HG02798 (cell line): ENCODE measurements around the gene SIK3.
"Not testable (repeated sequence)": the region's sequence is repeated elsewhere in the genome, so short reads cannot be mapped to it uniquely, and the experiment has no call there.

Source experiments
- ATAC-seq: cut with Tn5 transposase; IDR thresholded peaks from one replicate; pipeline ENCODE4 v1.9.1; 2021; ENCODE audit warnings: mild to moderate bottlenecking; ENCODE audit not compliant: unreplicated experiment, poor library complexity

Gene SIK3

DNA sequence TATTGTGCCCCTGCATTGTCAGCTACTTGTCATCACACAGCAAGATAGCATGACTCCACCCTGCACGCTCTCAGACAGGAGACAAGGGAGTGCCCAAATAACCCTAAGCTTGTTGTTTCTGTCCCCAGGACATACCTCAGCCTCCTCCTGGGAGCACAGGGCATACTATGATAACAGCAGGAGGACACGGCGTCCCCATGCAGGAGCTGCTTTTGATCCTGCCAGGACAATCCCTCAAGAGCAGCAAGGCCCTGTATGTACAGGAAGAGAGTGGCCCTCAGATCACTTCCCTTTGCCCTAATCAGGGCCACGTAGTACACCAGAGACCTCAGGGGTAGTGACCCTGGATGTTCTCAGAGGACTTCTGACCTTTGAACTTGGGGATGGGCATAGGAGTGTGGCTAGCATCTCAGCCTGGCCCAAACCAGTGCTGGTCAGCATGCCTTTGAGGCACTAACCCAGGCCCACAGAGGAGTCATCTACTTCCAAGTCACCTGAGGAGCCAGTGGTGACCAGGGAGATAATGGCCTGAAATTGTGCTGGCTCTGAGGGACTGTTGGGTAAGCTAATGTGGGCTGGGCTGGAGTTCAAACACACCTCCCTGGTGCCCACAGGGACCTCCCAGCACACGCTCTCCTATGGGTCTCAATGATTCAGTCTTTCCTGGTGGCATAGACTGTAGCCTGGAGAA is 284.3 kb downstream of the SIK3 start:
- ATAC-seq = no peak

DNA sequence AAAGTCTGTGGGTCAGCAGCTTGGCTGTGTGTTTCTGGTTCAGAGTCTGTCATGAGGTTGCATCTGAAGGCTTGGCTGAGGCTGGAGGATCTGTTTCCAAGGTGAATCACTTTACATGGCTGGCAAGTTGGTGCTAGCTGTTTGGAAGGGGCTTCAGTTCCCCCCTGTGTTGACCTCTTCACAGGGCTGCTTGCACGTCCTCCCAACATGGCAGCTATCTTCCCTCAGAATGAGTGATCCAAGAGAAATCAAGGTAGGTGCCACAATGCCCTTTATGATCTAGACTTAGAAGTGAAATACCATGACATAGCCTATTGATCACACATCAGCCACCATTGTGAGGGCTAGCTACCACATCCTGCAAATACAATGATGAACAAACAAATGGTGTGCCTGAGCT is 285.1 kb downstream of the SIK3 start:
- no peak for ATAC-seq

DNA sequence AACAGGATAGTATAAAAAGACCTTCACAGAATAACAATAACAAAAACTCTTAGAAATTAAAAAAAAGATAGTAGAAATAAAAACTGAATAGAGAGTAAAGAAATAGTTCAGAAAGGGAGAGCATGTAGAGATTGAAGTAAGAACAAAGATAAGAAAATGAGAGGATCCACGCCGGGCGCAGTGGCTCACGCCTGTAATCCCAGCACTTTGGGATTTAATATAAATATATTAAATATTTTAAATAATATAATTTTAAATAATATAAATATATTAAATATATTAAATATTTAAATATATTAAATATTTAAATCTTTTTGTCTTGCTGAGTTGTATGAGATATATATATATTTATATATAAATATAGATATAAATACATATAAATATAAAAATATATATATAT is 286.1 kb downstream of the SIK3 start:
- no peak for ATAC-seq

DNA sequence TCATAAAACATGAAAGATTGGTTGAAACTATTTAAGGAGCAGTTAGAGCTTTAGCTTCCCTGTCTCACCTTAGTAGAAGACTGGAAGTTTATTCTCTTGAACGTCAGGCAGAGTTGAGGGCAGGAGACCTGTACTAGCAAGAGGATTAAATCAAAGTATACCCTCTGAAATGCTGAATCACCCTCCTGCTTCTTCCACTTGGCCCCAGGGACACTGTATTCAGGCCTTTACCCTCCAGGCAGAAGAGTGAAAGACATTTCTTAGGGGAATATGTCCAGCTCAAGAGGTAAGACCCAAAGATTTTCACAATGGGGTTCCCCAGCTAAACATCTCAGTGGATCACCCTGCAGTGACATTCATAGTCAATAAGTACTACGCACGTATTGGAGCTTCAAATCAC is 287.0 kb downstream of the SIK3 start:
- ATAC-seq = no peak

DNA sequence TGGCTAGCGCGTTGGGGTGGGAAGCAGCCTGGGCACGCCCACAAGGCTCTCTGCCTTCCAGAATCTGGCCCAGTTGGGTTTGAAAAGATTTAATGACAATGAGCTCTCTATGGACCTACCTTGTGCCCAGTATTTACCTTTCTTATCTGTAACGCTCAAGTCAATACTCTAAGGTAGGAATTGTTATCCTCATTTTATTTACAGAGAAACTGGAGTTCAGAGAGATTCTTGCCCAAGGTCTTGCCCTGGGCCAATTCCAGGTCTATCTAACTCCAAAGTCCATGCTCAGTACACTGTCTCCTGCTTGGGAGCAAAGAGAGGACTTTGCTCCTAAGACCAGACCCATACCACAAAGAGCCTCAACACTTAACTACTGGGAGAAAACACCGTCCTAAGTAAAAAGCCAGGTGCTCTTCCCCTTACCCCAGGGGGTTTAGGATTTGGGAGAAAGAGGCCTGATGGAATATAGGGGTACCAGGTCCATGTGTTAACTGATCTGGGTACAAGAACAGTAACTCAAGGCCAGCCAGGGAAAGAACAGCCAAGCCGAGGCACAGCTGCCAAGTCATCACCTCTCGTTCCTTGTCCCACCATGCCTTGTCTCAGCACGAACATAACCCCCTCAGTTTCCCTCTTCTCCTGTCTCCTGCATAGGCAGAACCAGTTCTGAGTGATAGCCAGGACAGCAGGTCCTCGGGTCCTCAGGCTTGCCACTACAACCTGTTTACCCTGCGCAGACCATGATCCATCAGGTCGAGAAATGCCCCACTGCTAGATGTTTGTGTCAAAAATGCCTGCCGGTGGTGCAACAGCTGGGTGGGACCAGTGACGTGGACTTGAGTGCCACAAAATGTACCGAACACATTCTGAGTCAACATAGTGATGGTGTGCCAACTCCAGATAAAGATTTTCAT is 289.7 kb downstream of the SIK3 start:
- ATAC-seq = no peak

DNA sequence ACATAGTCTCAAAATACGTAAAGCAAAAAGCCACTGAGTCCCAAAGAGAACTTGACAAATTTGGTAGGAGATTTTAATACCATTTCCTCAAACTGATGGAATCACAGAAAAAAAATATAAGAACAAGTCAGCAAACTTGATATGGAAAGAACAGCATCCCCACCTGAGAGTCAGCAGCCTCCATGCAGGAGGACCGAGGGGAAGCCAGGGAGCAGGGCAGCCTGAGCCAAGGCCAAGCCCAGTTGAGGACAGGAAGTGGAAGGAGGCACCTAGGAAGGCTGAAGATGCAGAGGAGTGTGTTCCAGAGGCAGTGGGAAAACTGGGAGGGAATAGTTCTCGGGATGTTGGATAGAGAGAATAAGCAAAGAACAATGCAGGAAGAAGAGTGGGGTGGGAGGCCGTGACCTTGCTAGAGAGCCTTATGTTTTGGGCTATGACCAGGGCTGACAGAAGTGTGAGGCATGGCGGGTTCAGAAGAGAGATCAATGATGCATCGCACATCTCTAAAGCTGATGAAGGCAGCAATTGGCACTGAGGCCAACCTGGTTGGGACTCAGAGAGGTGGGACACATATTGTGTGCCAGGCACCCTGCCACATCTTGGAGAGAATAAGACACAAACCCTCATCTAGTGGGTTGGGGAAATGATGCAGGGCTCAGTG is 290.5 kb downstream of the SIK3 start:
- ATAC-seq = no peak

DNA sequence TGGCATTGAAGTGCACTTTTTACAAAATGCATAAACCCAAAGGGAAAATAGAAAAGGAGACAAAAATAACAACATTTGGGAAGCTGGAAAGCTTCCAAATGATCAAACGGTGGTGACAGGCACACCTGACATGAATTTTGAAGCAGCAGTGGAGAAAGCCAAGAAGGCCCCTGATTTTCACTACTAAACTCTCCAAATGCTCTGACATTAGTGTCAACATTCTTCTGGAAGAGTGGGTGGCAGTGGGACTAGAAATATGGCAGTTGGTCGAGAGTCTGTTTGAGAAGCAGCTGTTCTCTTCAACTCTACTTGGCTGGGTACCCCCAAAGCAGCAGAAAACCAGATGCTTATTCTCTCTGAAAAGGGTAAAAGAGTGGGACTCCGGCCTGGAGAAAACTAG is 294.2 kb downstream of the SIK3 start:
- no peak for ATAC-seq

DNA sequence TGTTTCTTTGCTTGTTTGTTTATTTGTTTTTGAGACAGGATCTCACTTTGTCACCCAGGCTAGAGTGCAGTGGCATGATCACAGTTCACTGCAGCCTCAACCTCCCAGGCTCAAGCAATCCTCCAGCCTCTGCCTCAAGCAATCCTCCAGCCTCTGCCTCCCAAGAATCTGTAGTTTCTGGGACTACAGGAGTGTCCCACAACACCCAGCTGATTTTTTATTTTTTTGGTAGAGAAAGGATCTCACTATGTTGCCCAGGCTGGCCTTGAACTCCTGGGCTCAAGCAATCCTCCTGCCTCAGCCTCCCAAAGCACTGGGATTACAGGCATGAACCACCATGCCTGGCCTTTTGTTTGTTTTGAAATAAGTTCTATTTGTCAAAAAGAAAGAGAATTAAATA is 296.6 kb downstream of the SIK3 start:
- not testable (repeated sequence) for ATAC-seq

DNA sequence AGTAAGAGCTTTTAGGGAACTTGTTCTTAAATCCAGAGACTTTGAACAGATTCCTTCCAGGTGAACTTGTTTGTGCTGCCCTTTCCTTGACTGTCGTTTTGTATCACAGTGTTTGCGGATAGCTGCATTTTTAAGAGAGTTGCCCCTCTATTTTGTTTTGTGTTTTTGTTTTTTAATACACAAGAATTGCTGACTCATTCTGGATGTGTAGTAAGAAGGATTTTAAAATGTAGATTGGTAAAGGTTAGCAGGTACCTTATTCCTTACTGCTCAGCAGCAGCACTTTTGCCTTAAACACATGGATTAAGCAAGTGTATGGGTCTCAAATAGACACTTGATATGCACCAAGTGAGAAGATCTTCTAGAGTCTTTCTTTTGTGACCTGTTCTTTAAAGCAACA is 297.6 kb downstream of the SIK3 start:
- no peak for ATAC-seq

DNA sequence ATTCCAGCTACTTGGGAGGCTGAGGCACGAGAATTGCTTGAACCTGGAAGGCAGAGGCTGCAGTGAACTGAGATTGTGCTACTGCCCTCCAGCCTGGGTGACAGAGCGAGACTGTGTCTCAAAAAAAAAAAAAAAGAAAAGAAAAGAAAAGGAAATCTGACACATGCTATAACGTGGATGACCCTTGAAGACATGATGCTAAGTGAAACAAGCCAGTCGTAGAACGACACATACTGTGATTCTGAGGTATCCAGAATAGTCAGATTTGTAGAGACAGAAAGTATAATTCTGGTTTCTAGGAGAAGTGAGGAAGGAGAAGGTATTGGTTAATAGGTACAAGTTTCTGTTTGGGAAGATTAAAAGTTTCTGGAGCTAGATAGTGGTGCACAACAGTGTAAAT is 299.9 kb downstream of the SIK3 start:
- ATAC-seq = no peak

DNA sequence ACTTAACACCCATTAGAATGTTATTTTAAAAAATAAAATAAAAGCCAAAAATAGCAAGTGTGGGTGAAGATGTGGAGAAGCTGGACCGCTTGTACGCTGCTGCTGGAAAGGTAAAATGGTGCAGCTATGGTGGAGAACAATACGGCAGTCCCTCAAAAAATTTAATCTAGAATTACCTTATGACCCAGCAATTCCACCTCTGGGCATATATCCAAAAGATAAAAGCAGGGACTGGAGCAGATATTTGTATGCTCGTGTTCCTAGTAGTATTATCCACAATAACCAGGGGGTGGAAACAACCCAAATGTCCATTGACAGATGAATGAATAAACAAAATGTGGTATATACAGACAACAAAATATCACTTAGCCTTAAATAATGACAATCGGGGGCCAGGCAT is 300.4 kb downstream of the SIK3 start:
- ATAC-seq = no peak

DNA sequence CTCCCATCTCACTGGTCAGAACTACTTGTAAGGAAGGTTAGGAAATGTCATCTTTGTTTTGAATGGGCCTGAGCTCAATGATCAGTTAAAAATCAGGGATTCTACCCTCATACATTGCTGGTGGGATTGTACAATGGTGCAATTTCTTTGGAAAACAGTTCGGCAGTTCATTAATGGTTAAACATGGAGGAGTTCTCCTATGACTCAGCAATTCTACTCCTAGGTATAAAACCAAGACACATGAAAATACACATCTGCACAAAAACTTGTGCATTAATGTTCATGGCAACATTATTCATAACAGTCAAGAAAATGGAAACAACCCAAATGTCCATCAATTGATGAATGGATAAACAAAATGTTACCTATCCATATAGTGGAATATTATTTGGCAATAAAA is 301.7 kb downstream of the SIK3 start:
- no peak for ATAC-seq

DNA sequence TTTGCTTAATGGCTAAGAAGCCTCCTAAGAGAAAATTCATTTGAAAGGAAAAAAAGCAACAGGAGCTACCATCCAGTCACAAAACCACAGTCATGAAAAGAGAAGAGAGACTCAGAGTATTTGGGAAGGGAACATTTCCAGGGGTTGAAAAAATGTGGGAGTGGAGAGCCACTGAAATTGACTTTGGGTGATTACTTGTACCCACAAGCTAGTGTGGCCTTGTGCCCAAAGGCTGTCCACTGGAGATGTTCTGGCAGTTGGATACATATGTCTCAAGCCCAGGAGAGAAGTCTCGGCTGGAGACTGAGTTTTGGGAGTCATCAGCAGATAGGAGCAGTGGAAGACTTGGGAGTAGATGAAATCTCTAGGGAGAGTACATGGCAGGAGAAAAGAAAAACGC is 303.4 kb downstream of the SIK3 start:
- no peak for ATAC-seq

DNA sequence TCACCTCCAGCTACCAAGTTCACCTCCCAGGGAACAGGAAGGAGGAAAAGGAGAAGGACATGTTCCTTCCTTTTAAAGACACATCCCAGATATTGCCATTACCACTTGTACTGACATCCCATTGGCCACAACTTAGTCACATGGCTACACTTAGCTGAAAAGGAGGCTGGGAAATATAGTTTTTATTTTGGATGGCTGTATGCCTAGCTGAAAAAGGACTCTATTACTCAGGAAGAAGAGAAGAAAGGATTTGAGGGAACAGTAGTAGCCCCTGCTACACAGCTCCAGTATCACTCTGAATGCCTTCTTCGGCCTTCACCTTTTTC is 304.5 kb downstream of the SIK3 start:
- no peak for ATAC-seq
